DND-41 (cell line): ENCODE results near the gene NFASC.

Experiments used
- ATAC-seq: fragments of 200-7000 bp; cut with Tn5 transposase; 3 replicates; pipeline ENCODE4 v1.9.1; 2021; ENCODE audit warnings: low read depth; ENCODE audit not compliant: insufficient read depth
- DNase-seq: peaks from one replicate; pipeline ENCODE4 v3.0.0-alpha.2; 2020
- H2AFZ ChIP-seq: 2 replicates; pipeline ENCODE4 v1.6.0; 2012; ENCODE audit warnings: low read depth, low read length
- H3K27ac ChIP-seq: 2 replicates; pipeline ENCODE4 v1.5.1; 2012; ENCODE audit warnings: low read length, inconsistent platforms
- H3K27me3 ChIP-seq: fragments of 200-600 bp; sonication (generic); 2 replicates; pipeline ENCODE4 v1.6.0; 2012; ENCODE audit warnings: low read length, mild to moderate bottlenecking, inconsistent platforms; ENCODE audit not compliant: insufficient read depth, poor library complexity
- H3K36me3 ChIP-seq: 2 replicates; pipeline ENCODE4 v1.5.1; 2012; ENCODE audit warnings: low read length, inconsistent platforms; ENCODE audit not compliant: insufficient read depth
- H3K4me1 ChIP-seq: 2 replicates; pipeline ENCODE4 v1.5.1; 2012; ENCODE audit warnings: mild to moderate bottlenecking, low read length; ENCODE audit not compliant: insufficient read depth
- H3K4me2 ChIP-seq: 2 replicates; pipeline ENCODE4 v1.6.0; 2012; ENCODE audit warnings: mild to moderate bottlenecking, moderate library complexity, low read length, inconsistent platforms; ENCODE audit not compliant: insufficient read depth
- H3K4me3 ChIP-seq, 2 experiments: fragments of 200-600 bp in 1 of 2; shearing (Covaris generic) in 1 of 2; 2 replicates each; pipeline ENCODE4 v1.5.1; 2012 to 2016; ENCODE audit warnings: inconsistent platforms in 2 of 2, low read length in 2 of 2, mild to moderate bottlenecking in 2 of 2, low read depth in 1 of 2, moderate library complexity in 1 of 2
- H3K79me2 ChIP-seq: 2 replicates; pipeline ENCODE4 v1.6.0; 2012; ENCODE audit warnings: low read length, inconsistent platforms; ENCODE audit not compliant: insufficient read depth
- H3K9ac ChIP-seq: 2 replicates; pipeline ENCODE4 v1.6.0; 2012; ENCODE audit warnings: low read depth, mild to moderate bottlenecking, inconsistent platforms, low read length, moderate library complexity
- H3K9me3 ChIP-seq: 2 replicates; pipeline ENCODE4 v1.5.1; 2012; ENCODE audit warnings: low read length, moderate library complexity, mild to moderate bottlenecking, inconsistent platforms; ENCODE audit not compliant: insufficient read depth, severe bottlenecking
- H4K20me1 ChIP-seq: 2 replicates; pipeline ENCODE4 v1.6.0; 2012; ENCODE audit warnings: low read length; ENCODE audit not compliant: insufficient read depth
- CTCF ChIP-seq: IDR thresholded peaks from 2 replicates; pipeline ENCODE4 v1.5.1; 2012; ENCODE audit warnings: borderline replicate concordance, low read length, moderate library complexity, mild to moderate bottlenecking; ENCODE audit not compliant: poor library complexity, severe bottlenecking; ENCODE audit errors: extremely low read depth
- EZH2 ChIP-seq: IDR thresholded peaks from 3 replicates; pipeline ENCODE4 v1.6.1; 2012; ENCODE audit warnings: borderline replicate concordance, low read depth, mild to moderate bottlenecking, moderate library complexity, low read length, inconsistent platforms; ENCODE audit not compliant: severe bottlenecking

The NFASC gene

GRCh38 chr1:205068457-205069040 is 197.9 kb downstream of the NFASC start:
- ATAC-seq (no peak), DNase-seq (no peak)
- TF ChIP-seq EZH2 = no peak
- TF ChIP-seq CTCF = no peak

GRCh38 chr1:205069371-205070125 is 198.9 kb downstream of the NFASC start:
- Histone ChIP-seq H3K4me1 (no peaks in the 10 kb centered on the region), H3K4me3 (no peak overlapping the region), H3K27me3 (no peaks in the 10 kb centered on the region), H3K27ac (no peak overlapping the region), H3K36me3 (no peaks in the 10 kb centered on the region), H3K9me3 (no peaks in the 10 kb centered on the region), H3K4me2 (no peak overlapping the region), H3K9ac (no peak overlapping the region), H2AFZ (no peak overlapping the region), H4K20me1 (no peaks in the 10 kb centered on the region), H3K79me2 (no peaks in the 10 kb centered on the region)
- TF ChIP-seq EZH2 = no peak
- no peak for TF ChIP-seq CTCF
- ATAC-seq (no peak), DNase-seq (no peak)

More at GRCh38 chr1:205068457-205069040, 197.9 kb downstream of the NFASC start:
- no peaks in the 10 kb centered on the region for H3K27me3 ChIP-seq
- H2AFZ ChIP-seq = no peak overlapping the region
- no peaks in the 10 kb centered on the region for H3K9me3 ChIP-seq
- H3K79me2 ChIP-seq = no peaks in the 10 kb centered on the region
- H3K9ac ChIP-seq = no peak overlapping the region
- H4K20me1 ChIP-seq = no peaks in the 10 kb centered on the region
- H3K4me1 ChIP-seq = no peaks in the 10 kb centered on the region
- no peak overlapping the region for H3K4me3 ChIP-seq
- no peak overlapping the region for H3K27ac ChIP-seq
- H3K4me2 ChIP-seq = no peak overlapping the region
- no peaks in the 10 kb centered on the region for H3K36me3 ChIP-seq

- Histone ChIP-seq H2AFZ (no peak overlapping the region), H3K9me3 (no peaks in the 10 kb centered on the region), H3K4me1 (no peaks in the 10 kb centered on the region), H3K4me2 (no peak overlapping the region), H4K20me1 (no peaks in the 10 kb centered on the region), H3K36me3 (no peaks in the 10 kb centered on the region), H3K4me3 (no peak overlapping the region), H3K27ac (no peak overlapping the region), H3K27me3 (no peaks in the 10 kb centered on the region), H3K79me2 (no peaks in the 10 kb centered on the region), H3K9ac (no peak overlapping the region)
- DNase-seq (no peak), ATAC-seq (no peak)
- TF ChIP-seq CTCF (no peak), EZH2 (no peak)
Observed at GRCh38 chr1:205071028-205071409, 200.4 kb downstream of the NFASC start.
